ENCODE measurements around the gene ZNF362. TPM values are rescaled to one million over a fixed set of nuclear protein-coding genes. Genes with fewer than 3 reads are reported as not detected.
A peak's percentile ranks its signal among the peaks of the same experiment; 100 is the strongest.

ZNF362 gene
- total and polyA plus RNA-seq, 5 donors from 2014 or later: 12.2 to 21.7 (median 15.2) TPM

- no peaks in the 10 kb centered on the region for H3K9me3 Mint-ChIP-seq
- no peak overlapping the region for H3K4me3 ChIP-seq (ENCODE audit: low read depth, low read length)
- no peaks in the 10 kb centered on the region for H3K9me3 ChIP-seq (ENCODE audit: control insufficient read depth in 2 of 2, low read length in 2 of 2)
- ATAC-seq (ENCODE audit: low read depth in 2 of 2): no peak
- peaks cover 16% of the 10 kb centered on the region for H3K4me1 ChIP-seq (ENCODE audit: control insufficient read depth, insufficient read depth, low read length, poor library complexity, severe bottlenecking)
- peaks cover 4 to 35% (median 20%) of the 10 kb centered on the region in 4 donors for H3K4me1 Mint-ChIP-seq
- H3K36me3 Mint-ChIP-seq: peaks cover 12% of the 10 kb centered on the region
- H3K36me3 ChIP-seq (ENCODE audit: control insufficient read depth, insufficient read depth, low read length): peaks cover 15% of the 10 kb centered on the region
- H3K27me3 Mint-ChIP-seq: no peaks in the 10 kb centered on the region
- H3K27ac Mint-ChIP-seq: no peak overlapping the region
- DNase-seq: no peak
- no peak overlapping the region for H3K4me3 Mint-ChIP-seq
- no peaks in the 10 kb centered on the region for H3K27me3 ChIP-seq (ENCODE audit: control insufficient read depth, insufficient read depth, low read length)
- no peak overlapping the region for H3K27ac ChIP-seq (ENCODE audit: insufficient read depth, low read length, poor library complexity, severe bottlenecking)
These were observed 18.9 kb downstream of the ZNF362 start for GRCh38 chr1:33275195-33275594.

DNA sequence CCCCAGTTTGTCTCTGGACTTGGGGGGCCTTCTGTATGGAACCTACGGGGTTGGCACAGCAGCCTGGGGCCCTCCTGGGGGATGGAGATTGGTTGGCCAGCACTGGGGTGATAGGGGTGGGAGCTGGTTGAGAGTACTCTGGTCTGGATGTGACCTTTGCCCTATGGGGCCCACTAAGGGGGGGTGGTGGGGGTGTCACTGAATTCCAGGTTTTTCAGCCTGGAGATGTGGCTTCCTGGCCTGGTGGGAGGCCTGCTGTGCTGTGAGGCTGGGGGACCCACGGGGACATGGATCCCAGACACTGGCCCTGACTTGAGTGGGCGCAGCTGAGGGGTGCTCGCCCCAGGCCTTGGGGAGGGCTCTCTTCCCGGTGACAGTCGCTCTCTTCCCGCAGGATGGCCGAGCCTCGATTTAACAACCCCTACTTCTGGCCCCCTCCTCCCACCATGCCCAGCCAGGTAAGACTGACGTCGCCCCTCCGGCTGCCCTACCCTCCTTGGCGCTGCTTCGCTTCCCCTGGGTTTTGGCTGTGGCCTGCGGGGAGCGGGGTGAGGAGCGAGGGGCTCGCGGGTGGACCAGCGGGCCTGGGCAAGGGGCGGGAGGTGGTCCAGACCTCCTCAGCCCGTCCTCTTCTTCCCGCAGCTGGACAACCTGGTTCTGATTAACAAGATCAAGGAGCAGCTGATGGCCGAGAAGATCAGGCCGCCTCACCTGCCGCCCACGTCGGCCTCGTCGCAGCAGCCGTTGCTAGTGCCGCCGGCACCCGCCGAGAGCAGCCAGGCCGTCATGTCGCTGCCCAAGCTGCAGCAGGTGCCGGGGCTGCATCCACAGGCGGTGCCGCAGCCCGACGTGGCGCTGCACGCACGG lies 19.6 kb downstream of the ZNF362 start:
- Mint-ChIP-seq H3K36me3 (peaks cover 10% of the 10 kb centered on the region), H3K27ac (peak overlapping the region in 1 of 3 donors; percentile 56), H3K27me3 (no peaks in the 10 kb centered on the region), H3K4me3 (no peak overlapping the region), H3K4me1 (peaks cover 4 to 33% (median 20%) of the 10 kb centered on the region in 4 donors), H3K9me3 (no peaks in the 10 kb centered on the region)
- Histone ChIP-seq H3K9me3 (ENCODE audit: control insufficient read depth in 2 of 2, low read length in 2 of 2) (no peaks in the 10 kb centered on the region), H3K27me3 (ENCODE audit: control insufficient read depth, insufficient read depth, low read length) (no peaks in the 10 kb centered on the region), H3K27ac (ENCODE audit: insufficient read depth, low read length, poor library complexity, severe bottlenecking) (no peak overlapping the region), H3K4me3 (ENCODE audit: low read depth, low read length) (no peak overlapping the region), H3K4me1 (ENCODE audit: control insufficient read depth, insufficient read depth, low read length, poor library complexity, severe bottlenecking) (peaks cover 16% of the 10 kb centered on the region), H3K36me3 (ENCODE audit: control insufficient read depth, insufficient read depth, low read length) (peaks cover 18% of the 10 kb centered on the region)
- no peak for ATAC-seq (ENCODE audit: low read depth in 2 of 2)
- no peak for DNase-seq

DNA sequence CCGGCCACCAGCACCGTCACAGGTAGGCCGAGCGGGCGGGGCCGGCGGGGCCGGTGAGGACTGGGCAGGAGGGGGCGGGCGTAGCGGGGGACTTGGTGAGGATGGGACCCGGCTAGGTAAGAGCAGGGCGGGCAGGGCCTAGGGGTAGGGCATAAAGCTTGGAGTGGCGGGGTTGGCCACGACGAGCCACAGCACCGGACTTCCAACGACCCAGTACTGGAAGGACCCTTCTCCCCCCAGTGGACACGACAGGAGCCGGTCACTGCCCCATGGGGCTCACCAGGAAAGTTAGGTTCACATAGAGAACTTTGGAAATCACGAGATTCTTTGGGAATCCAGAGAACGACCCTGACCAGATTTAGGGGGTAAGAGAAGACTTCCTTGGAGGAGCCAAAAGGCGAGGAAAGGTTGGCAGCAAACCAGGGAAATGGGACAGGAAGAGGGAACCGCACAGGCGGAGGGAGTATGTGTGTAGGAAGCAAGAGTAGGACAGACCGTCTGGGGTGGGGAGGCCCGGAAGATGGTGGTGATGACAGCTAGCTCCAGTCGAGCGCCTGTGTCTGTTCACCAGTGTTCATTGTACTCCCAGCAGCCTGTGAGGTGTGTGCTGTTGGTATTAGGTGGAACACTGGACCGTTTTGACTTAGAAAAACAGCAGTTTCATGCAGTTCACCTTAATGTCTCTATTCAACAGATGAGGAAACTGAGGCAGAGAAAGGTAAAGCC lies 20.4 kb downstream of the ZNF362 start:
- peaks cover 16% of the 10 kb centered on the region for H3K4me1 ChIP-seq (ENCODE audit: control insufficient read depth, insufficient read depth, low read length, poor library complexity, severe bottlenecking)
- no peak overlapping the region for H3K4me3 ChIP-seq (ENCODE audit: low read depth, low read length)
- peaks cover 26% of the 10 kb centered on the region for H3K36me3 ChIP-seq (ENCODE audit: control insufficient read depth, insufficient read depth, low read length)
- H3K27ac ChIP-seq (ENCODE audit: insufficient read depth, low read length, poor library complexity, severe bottlenecking): no peak overlapping the region
- no peak overlapping the region for H3K4me3 Mint-ChIP-seq
- H3K27me3 ChIP-seq (ENCODE audit: control insufficient read depth, insufficient read depth, low read length): no peaks in the 10 kb centered on the region
- DNase-seq: no peak
- no peak for ATAC-seq (ENCODE audit: low read depth in 2 of 2)
- H3K27ac Mint-ChIP-seq: no peak overlapping the region
- no peaks in the 10 kb centered on the region for H3K9me3 ChIP-seq (ENCODE audit: control insufficient read depth in 2 of 2, low read length in 2 of 2)
- H3K27me3 Mint-ChIP-seq: no peaks in the 10 kb centered on the region
- peaks cover 14% of the 10 kb centered on the region for H3K36me3 Mint-ChIP-seq
- peaks cover 4 to 27% (median 19%) of the 10 kb centered on the region in 4 donors for H3K4me1 Mint-ChIP-seq
- no peaks in the 10 kb centered on the region for H3K9me3 Mint-ChIP-seq

- H3K4me1 ChIP-seq (ENCODE audit: control insufficient read depth, insufficient read depth, low read length, poor library complexity, severe bottlenecking): peaks cover 15% of the 10 kb centered on the region
- H3K27ac ChIP-seq (ENCODE audit: insufficient read depth, low read length, poor library complexity, severe bottlenecking): no peak overlapping the region
- Mint-ChIP-seq H3K9me3 (no peaks in the 10 kb centered on the region), H3K36me3 (peaks cover 21% of the 10 kb centered on the region), H3K4me3 (no peak overlapping the region), H3K4me1 (peaks cover 4 to 24% (median 15%) of the 10 kb centered on the region in 4 donors), H3K27ac (no peak overlapping the region), H3K27me3 (no peaks in the 10 kb centered on the region)
- peaks cover 32% of the 10 kb centered on the region for H3K36me3 ChIP-seq (ENCODE audit: control insufficient read depth, insufficient read depth, low read length)
- H3K4me3 ChIP-seq (ENCODE audit: low read depth, low read length): no peak overlapping the region
- H3K9me3 ChIP-seq (ENCODE audit: control insufficient read depth in 2 of 2, low read length in 2 of 2): no peaks in the 10 kb centered on the region
- H3K27me3 ChIP-seq (ENCODE audit: control insufficient read depth, insufficient read depth, low read length): no peaks in the 10 kb centered on the region
- no peak for ATAC-seq (ENCODE audit: low read depth in 2 of 2)
- no peak for DNase-seq
These were observed 21.3 kb downstream of the ZNF362 start for GRCh38 chr1:33277488-33278084.

- DNase-seq (no peak), ATAC-seq (ENCODE audit: low read depth in 2 of 2) (no peak)
- Histone ChIP-seq H3K27ac (ENCODE audit: insufficient read depth, low read length, poor library complexity, severe bottlenecking) (no peak overlapping the region), H3K9me3 (ENCODE audit: control insufficient read depth in 2 of 2, low read length in 2 of 2) (no peaks in the 10 kb centered on the region), H3K4me1 (ENCODE audit: control insufficient read depth, insufficient read depth, low read length, poor library complexity, severe bottlenecking) (no peaks in the 10 kb centered on the region), H3K36me3 (ENCODE audit: control insufficient read depth, insufficient read depth, low read length) (peaks cover 49% of the 10 kb centered on the region), H3K4me3 (ENCODE audit: low read depth, low read length) (no peak overlapping the region), H3K27me3 (ENCODE audit: control insufficient read depth, insufficient read depth, low read length) (no peaks in the 10 kb centered on the region)
- peaks cover 26% of the 10 kb centered on the region for H3K36me3 Mint-ChIP-seq
- peak overlapping the region in 1 of 3 donors; percentile 15 for H3K27ac Mint-ChIP-seq
- no peaks in the 10 kb centered on the region for H3K27me3 Mint-ChIP-seq
- H3K9me3 Mint-ChIP-seq: no peaks in the 10 kb centered on the region
- no peak overlapping the region for H3K4me3 Mint-ChIP-seq
- H3K4me1 Mint-ChIP-seq: peaks cover 0 to 4% (median 2%) of the 10 kb centered on the region in 4 donors
These were observed 23.9 kb downstream of the ZNF362 start for GRCh38 chr1:33280091-33280661.

- no peaks in the 10 kb centered on the region for H3K27me3 Mint-ChIP-seq
- H3K36me3 Mint-ChIP-seq: peaks cover 32% of the 10 kb centered on the region
- no peaks in the 10 kb centered on the region for H3K4me1 ChIP-seq (ENCODE audit: control insufficient read depth, insufficient read depth, low read length, poor library complexity, severe bottlenecking)
- no peak overlapping the region for H3K4me3 Mint-ChIP-seq
- no peaks in the 10 kb centered on the region for H3K9me3 ChIP-seq (ENCODE audit: control insufficient read depth in 2 of 2, low read length in 2 of 2)
- no peak overlapping the region for H3K27ac Mint-ChIP-seq
- H3K27ac ChIP-seq (ENCODE audit: insufficient read depth, low read length, poor library complexity, severe bottlenecking): no peak overlapping the region
- no peaks in the 10 kb centered on the region for H3K27me3 ChIP-seq (ENCODE audit: control insufficient read depth, insufficient read depth, low read length)
- DNase-seq (no peak), ATAC-seq (ENCODE audit: low read depth in 2 of 2) (no peak)
- peaks cover 0 to 4% (median 1%) of the 10 kb centered on the region in 4 donors for H3K4me1 Mint-ChIP-seq
- no peak overlapping the region for H3K4me3 ChIP-seq (ENCODE audit: low read depth, low read length)
- no peaks in the 10 kb centered on the region for H3K9me3 Mint-ChIP-seq
- peaks cover 53% of the 10 kb centered on the region for H3K36me3 ChIP-seq (ENCODE audit: control insufficient read depth, insufficient read depth, low read length)
These were observed 25.4 kb downstream of the ZNF362 start for GRCh38 chr1:33281554-33282303.

- Histone ChIP-seq H3K4me1 (ENCODE audit: control insufficient read depth, insufficient read depth, low read length, poor library complexity, severe bottlenecking) (no peaks in the 10 kb centered on the region), H3K27me3 (ENCODE audit: control insufficient read depth, insufficient read depth, low read length) (no peaks in the 10 kb centered on the region), H3K9me3 (ENCODE audit: control insufficient read depth in 2 of 2, low read length in 2 of 2) (no peaks in the 10 kb centered on the region), H3K4me3 (ENCODE audit: low read depth, low read length) (no peak overlapping the region), H3K36me3 (ENCODE audit: control insufficient read depth, insufficient read depth, low read length) (peaks cover 47% of the 10 kb centered on the region), H3K27ac (ENCODE audit: insufficient read depth, low read length, poor library complexity, severe bottlenecking) (no peak overlapping the region)
- Mint-ChIP-seq H3K36me3 (peaks cover 26% of the 10 kb centered on the region), H3K4me3 (no peak overlapping the region), H3K9me3 (no peaks in the 10 kb centered on the region), H3K27ac (no peak overlapping the region), H3K4me1 (peaks cover 0 to 8% (median 2%) of the 10 kb centered on the region in 4 donors), H3K27me3 (no peaks in the 10 kb centered on the region)
- DNase-seq: no peak
- ATAC-seq (ENCODE audit: low read depth in 2 of 2): no peak
These were observed 26.5 kb downstream of the ZNF362 start for GRCh38 chr1:33282791-33283190.

Data from CD4-positive, CD25-positive, alpha-beta regulatory T cell (primary cell).